ENCODE results near the gene PTPN2. TPM values are rescaled to one million over a fixed set of nuclear protein-coding genes. Genes with fewer than 3 reads are reported as not detected.

The PTPN2 gene
- total RNA-seq, 1 donor from 2014 or later = 25.9 TPM

DNA sequence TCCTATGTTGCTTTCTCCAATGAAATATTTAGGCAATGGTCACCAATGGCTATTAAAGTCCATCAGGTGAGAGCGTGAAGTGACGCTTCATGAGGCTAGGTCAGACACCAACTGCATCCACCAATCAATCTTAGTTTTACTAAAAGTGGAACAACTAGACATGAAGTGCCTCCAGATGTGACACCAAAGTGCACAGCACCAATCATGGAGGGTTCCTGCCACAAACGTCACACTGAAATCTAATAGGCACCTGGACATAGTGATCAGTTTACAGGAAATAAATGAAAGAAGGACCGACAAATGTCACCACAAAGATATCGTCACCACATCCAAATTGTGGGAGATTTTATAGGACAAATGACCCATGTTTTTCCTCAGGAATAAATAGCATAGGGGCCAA, 110.7 kb downstream of the PTPN2 start:
- Histone ChIP-seq H3K4me2 (ENCODE audit: low read length) (no peak overlapping the region), H3K36me3 (ENCODE audit: insufficient read depth, low read length) (no peaks in the 10 kb centered on the region), H2AFZ (ENCODE audit: low read depth, low read length) (no peak overlapping the region), H3K9ac (ENCODE audit: low read length) (no peak overlapping the region), H3K27ac (ENCODE audit: low read depth, low read length) (no peak overlapping the region), H3K9me3 (ENCODE audit: insufficient read depth, low read depth, low read length) (no peaks in the 10 kb centered on the region), H3K79me2 (ENCODE audit: insufficient read depth, low read length) (no peaks in the 10 kb centered on the region), H3K4me3 (ENCODE audit: insufficient read depth, low read depth, low read length) (no peak overlapping the region), H3K27me3 (ENCODE audit: insufficient read depth, low read length) (no peaks in the 10 kb centered on the region), H4K20me1 (ENCODE audit: insufficient read depth, low read length) (no peaks in the 10 kb centered on the region), H3K4me1 (ENCODE audit: insufficient read depth, low read length) (no peaks in the 10 kb centered on the region)
- FAIRE-seq (no peak), DNase-seq (ENCODE audit: low read depth) (no peak)
- Mint-ChIP-seq H3K27ac (ENCODE audit: unreplicated experiment) (no peak overlapping the region), H3K4me1 (ENCODE audit: low read depth, unreplicated experiment) (peaks cover 3% of the 10 kb centered on the region), H3K9me3 (ENCODE audit: unreplicated experiment) (peaks cover 5% of the 10 kb centered on the region), H3K27me3 (ENCODE audit: low read depth, unreplicated experiment) (peaks cover 16% of the 10 kb centered on the region), H3K36me3 (ENCODE audit: low read depth, unreplicated experiment) (peaks cover 4% of the 10 kb centered on the region), H3K4me3 (ENCODE audit: unreplicated experiment) (no peak overlapping the region)
- TF ChIP-seq, protein P1, sequence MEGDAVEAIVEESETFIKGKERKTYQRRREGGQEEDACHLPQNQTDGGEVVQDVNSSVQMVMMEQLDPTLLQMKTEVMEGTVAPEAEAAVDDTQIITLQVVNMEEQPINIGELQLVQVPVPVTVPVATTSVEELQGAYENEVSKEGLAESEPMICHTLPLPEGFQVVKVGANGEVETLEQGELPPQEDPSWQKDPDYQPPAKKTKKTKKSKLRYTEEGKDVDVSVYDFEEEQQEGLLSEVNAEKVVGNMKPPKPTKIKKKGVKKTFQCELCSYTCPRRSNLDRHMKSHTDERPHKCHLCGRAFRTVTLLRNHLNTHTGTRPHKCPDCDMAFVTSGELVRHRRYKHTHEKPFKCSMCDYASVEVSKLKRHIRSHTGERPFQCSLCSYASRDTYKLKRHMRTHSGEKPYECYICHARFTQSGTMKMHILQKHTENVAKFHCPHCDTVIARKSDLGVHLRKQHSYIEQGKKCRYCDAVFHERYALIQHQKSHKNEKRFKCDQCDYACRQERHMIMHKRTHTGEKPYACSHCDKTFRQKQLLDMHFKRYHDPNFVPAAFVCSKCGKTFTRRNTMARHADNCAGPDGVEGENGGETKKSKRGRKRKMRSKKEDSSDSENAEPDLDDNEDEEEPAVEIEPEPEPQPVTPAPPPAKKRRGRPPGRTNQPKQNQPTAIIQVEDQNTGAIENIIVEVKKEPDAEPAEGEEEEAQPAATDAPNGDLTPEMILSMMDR (IDR thresholded peaks at IDR 0.05; ENCODE audit: insufficient read depth, low read depth, low read length) = no peak
- no peak for TF ChIP-seq EZH2 (IDR thresholded peaks at IDR 0.05; ENCODE audit: insufficient read depth, low read length)

DNA sequence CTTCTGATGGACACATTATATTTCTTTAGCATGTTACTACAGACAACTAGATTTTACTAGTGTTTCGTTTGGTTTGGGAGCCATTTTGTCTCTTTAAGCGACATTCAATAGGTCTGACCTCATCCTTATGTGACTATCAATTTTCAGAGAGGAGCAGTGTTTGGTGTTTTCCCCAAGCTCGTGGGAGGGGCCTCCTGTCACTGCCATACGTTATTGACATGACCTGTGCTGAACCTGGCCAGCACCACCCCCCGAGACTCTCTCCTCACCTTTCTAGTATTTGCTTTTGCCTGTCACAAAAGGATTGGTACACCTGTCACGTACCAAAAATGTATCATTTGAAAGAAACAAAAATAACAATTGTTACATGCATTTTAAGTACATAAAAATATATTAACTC, 111.9 kb downstream of the PTPN2 start:
- Histone ChIP-seq H3K9ac (ENCODE audit: low read length) (no peak overlapping the region), H3K4me1 (ENCODE audit: insufficient read depth, low read length) (no peaks in the 10 kb centered on the region), H2AFZ (ENCODE audit: low read depth, low read length) (no peak overlapping the region), H3K27me3 (ENCODE audit: insufficient read depth, low read length) (no peaks in the 10 kb centered on the region), H4K20me1 (ENCODE audit: insufficient read depth, low read length) (no peaks in the 10 kb centered on the region), H3K4me3 (ENCODE audit: insufficient read depth, low read depth, low read length) (no peak overlapping the region), H3K27ac (ENCODE audit: low read depth, low read length) (no peak overlapping the region), H3K9me3 (ENCODE audit: insufficient read depth, low read depth, low read length) (no peaks in the 10 kb centered on the region), H3K36me3 (ENCODE audit: insufficient read depth, low read length) (no peaks in the 10 kb centered on the region), H3K79me2 (ENCODE audit: insufficient read depth, low read length) (no peaks in the 10 kb centered on the region), H3K4me2 (ENCODE audit: low read length) (no peak overlapping the region)
- FAIRE-seq (no peak), DNase-seq (ENCODE audit: low read depth) (no peak)
- peaks cover 3% of the 10 kb centered on the region for H3K4me1 Mint-ChIP-seq (ENCODE audit: low read depth, unreplicated experiment)
- peaks cover 12% of the 10 kb centered on the region for H3K27me3 Mint-ChIP-seq (ENCODE audit: low read depth, unreplicated experiment)
- no peak overlapping the region for H3K27ac Mint-ChIP-seq (ENCODE audit: unreplicated experiment)
- TF ChIP-seq, protein P1 (IDR thresholded peaks at IDR 0.05; ENCODE audit: insufficient read depth, low read depth, low read length) = no peak
- no peak for TF ChIP-seq EZH2 (IDR thresholded peaks at IDR 0.05; ENCODE audit: insufficient read depth, low read length)
- H3K4me3 Mint-ChIP-seq (ENCODE audit: unreplicated experiment) = no peak overlapping the region
- peaks cover 4% of the 10 kb centered on the region for H3K36me3 Mint-ChIP-seq (ENCODE audit: low read depth, unreplicated experiment)
- H3K9me3 Mint-ChIP-seq (ENCODE audit: unreplicated experiment) = peaks cover 5% of the 10 kb centered on the region

DNA sequence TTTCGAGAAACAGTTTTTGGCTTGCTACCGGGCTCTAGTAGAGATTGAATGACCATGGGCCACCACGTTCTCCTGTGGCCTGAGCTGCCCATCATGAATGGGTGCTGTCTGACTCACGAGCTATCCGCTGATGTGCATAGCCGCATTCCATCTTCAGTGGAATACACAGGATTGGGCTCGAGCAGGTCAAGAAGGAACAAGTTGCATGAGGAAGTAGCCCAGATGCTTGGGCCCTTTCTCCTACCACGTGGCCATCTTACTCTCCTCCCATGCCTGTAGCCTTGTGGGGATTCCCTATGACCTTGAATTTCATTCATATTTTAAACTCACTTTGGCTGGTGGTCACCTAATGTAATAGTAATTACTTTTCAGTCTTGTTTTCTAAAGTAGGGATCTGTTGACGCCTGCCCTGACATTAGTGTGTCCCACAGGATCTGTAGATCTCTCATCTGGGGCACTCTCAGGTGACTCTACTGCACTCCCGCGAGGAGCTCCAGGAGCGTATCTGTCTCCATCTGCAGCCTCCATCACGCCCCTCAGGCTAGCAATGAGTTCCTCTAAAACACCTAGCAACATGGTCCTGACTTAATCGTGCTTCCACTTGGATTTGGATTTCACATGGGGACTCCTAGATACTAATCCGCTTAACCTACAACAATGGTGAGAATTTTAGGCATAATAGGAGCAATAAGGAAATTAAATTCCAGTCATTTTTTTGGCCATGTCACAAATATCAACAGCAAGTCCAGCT, 113.4 kb downstream of the PTPN2 start:
- no peaks in the 10 kb centered on the region for H3K79me2 ChIP-seq (ENCODE audit: insufficient read depth, low read length)
- no peaks in the 10 kb centered on the region for H3K9me3 ChIP-seq (ENCODE audit: insufficient read depth, low read depth, low read length)
- H3K4me2 ChIP-seq (ENCODE audit: low read length) = no peak overlapping the region
- Mint-ChIP-seq H3K4me3 (ENCODE audit: unreplicated experiment) (no peak overlapping the region), H3K4me1 (ENCODE audit: low read depth, unreplicated experiment) (peaks cover 3% of the 10 kb centered on the region), H3K27ac (ENCODE audit: unreplicated experiment) (no peak overlapping the region), H3K27me3 (ENCODE audit: low read depth, unreplicated experiment) (peaks cover 6% of the 10 kb centered on the region), H3K36me3 (ENCODE audit: low read depth, unreplicated experiment) (peaks cover 2% of the 10 kb centered on the region), H3K9me3 (ENCODE audit: unreplicated experiment) (no peaks in the 10 kb centered on the region)
- no peak for FAIRE-seq
- no peak overlapping the region for H3K9ac ChIP-seq (ENCODE audit: low read length)
- no peak overlapping the region for H3K4me3 ChIP-seq (ENCODE audit: insufficient read depth, low read depth, low read length)
- no peaks in the 10 kb centered on the region for H3K27me3 ChIP-seq (ENCODE audit: insufficient read depth, low read length)
- DNase-seq (ENCODE audit: low read depth) = no peak
- TF ChIP-seq, protein P1 (IDR thresholded peaks at IDR 0.05; ENCODE audit: insufficient read depth, low read depth, low read length) = no peak
- TF ChIP-seq EZH2 (IDR thresholded peaks at IDR 0.05; ENCODE audit: insufficient read depth, low read length) = no peak
- no peak overlapping the region for H3K27ac ChIP-seq (ENCODE audit: low read depth, low read length)
- no peaks in the 10 kb centered on the region for H3K36me3 ChIP-seq (ENCODE audit: insufficient read depth, low read length)
- no peak overlapping the region for H2AFZ ChIP-seq (ENCODE audit: low read depth, low read length)
- no peaks in the 10 kb centered on the region for H3K4me1 ChIP-seq (ENCODE audit: insufficient read depth, low read length)
- H4K20me1 ChIP-seq (ENCODE audit: insufficient read depth, low read length) = no peaks in the 10 kb centered on the region

Measured in astrocyte (in vitro differentiated cells and primary cell).